H9 (cell line): Measurements from ENCODE around the gene MYL6B. TPM values are rescaled to one million over a fixed set of nuclear protein-coding genes. Genes with fewer than 3 reads are reported as not detected.

Source experiments
- DNase-seq: peaks from one replicate; pipeline ENCODE4 v3.0.0-alpha.2; 2017
- H2AFZ ChIP-seq: one replicate; pipeline ENCODE4 v1.6.1; 2013; ENCODE audit warnings: mild to moderate bottlenecking, low read length, control low read depth, moderate library complexity
- H2AK5ac ChIP-seq: 2 replicates; pipeline ENCODE4 v1.6.1; 2013; ENCODE audit warnings: low read length, control low read depth, mixed read lengths; ENCODE audit not compliant: insufficient read length
- H2BK120ac ChIP-seq: one replicate; pipeline ENCODE4 v1.6.1; 2013; ENCODE audit warnings: low read depth, mild to moderate bottlenecking, low read length, control low read depth, inconsistent platforms; ENCODE audit not compliant: poor library complexity, severe bottlenecking
- H2BK12ac ChIP-seq: 2 replicates; pipeline ENCODE4 v1.6.1; 2013; ENCODE audit warnings: low read length, control low read depth, mixed read lengths, low read depth; ENCODE audit not compliant: insufficient read length
- H2BK15ac ChIP-seq: 2 replicates; pipeline ENCODE4 v1.6.1; 2013; ENCODE audit warnings: low read depth, low read length, control low read depth
- H2BK20ac ChIP-seq: one replicate; pipeline ENCODE4 v1.6.1; 2013; ENCODE audit warnings: low read depth, mild to moderate bottlenecking, low read length, control low read depth, inconsistent platforms; ENCODE audit not compliant: poor library complexity, severe bottlenecking
- H2BK5ac ChIP-seq: 2 replicates; pipeline ENCODE4 v1.6.1; 2013; ENCODE audit warnings: low read length, control low read depth, mixed read lengths; ENCODE audit not compliant: insufficient read length
- H3K14ac ChIP-seq: 2 replicates; pipeline ENCODE4 v1.6.1; 2013; ENCODE audit warnings: low read length, control low read depth; ENCODE audit not compliant: insufficient read depth
- H3K18ac ChIP-seq: 2 replicates; pipeline ENCODE4 v1.6.1; 2013; ENCODE audit warnings: low read depth, mild to moderate bottlenecking, mixed read lengths, low read length, control low read depth; ENCODE audit not compliant: insufficient read length
- H3K23ac ChIP-seq: 2 replicates; pipeline ENCODE4 v1.6.1; 2013; ENCODE audit warnings: low read length, control low read depth, mixed read lengths, low read depth; ENCODE audit not compliant: insufficient read length
- H3K23me2 ChIP-seq: 2 replicates; pipeline ENCODE4 v1.6.1; 2013; ENCODE audit warnings: low read depth, mild to moderate bottlenecking, mixed read lengths, low read length, control low read depth; ENCODE audit not compliant: insufficient read length, poor library complexity, severe bottlenecking
- H3K27ac ChIP-seq: 2 replicates; pipeline ENCODE4 v1.5.1; 2013; ENCODE audit warnings: low read length, control low read depth, mixed read lengths, low read depth; ENCODE audit not compliant: insufficient read length
- H3K27me3 ChIP-seq: 2 replicates; pipeline ENCODE4 v1.6.1; 2013; ENCODE audit warnings: low read length, control low read depth, inconsistent platforms; ENCODE audit not compliant: insufficient read depth
- H3K4ac ChIP-seq: 2 replicates; pipeline ENCODE4 v1.6.1; 2013; ENCODE audit warnings: low read depth, mild to moderate bottlenecking, control low read depth, inconsistent platforms, low read length, moderate library complexity
- H3K4me1 ChIP-seq: 2 replicates; pipeline ENCODE4 v1.6.1; 2013; ENCODE audit warnings: low read length, control low read depth, inconsistent platforms; ENCODE audit not compliant: insufficient read depth
- H3K4me2 ChIP-seq: 2 replicates; pipeline ENCODE4 v1.6.1; 2013; ENCODE audit warnings: low read length, control low read depth, mixed read lengths; ENCODE audit not compliant: insufficient read length, insufficient read depth
- H3K56ac ChIP-seq: 2 replicates; pipeline ENCODE4 v1.6.1; 2013; ENCODE audit warnings: low read depth, mild to moderate bottlenecking, mixed read lengths, low read length, control low read depth; ENCODE audit not compliant: insufficient read length
- H3K79me1 ChIP-seq: 2 replicates; pipeline ENCODE4 v1.6.1; 2013; ENCODE audit warnings: low read depth, mild to moderate bottlenecking, moderate library complexity, low read length, control low read depth, inconsistent platforms; ENCODE audit not compliant: insufficient read depth, poor library complexity, severe bottlenecking
- H3K79me2 ChIP-seq: 2 replicates; pipeline ENCODE4 v1.6.1; 2013; ENCODE audit warnings: low read length, control low read depth, inconsistent platforms; ENCODE audit not compliant: insufficient read depth
- H3K9ac ChIP-seq: 2 replicates; pipeline ENCODE4 v1.6.1; 2013; ENCODE audit warnings: low read length, control low read depth, mixed read lengths; ENCODE audit not compliant: insufficient read length; ENCODE audit errors: extremely low read depth
- H3K9me3 ChIP-seq: one replicate; pipeline ENCODE4 v1.6.1; 2013; ENCODE audit warnings: low read depth, low read length, inconsistent platforms; ENCODE audit not compliant: control insufficient read depth
- H3T11ph ChIP-seq: one replicate; pipeline ENCODE4 v1.6.1; 2013; ENCODE audit warnings: mild to moderate bottlenecking, low read length, control low read depth, inconsistent platforms
- H4K20me1 ChIP-seq: one replicate; pipeline ENCODE4 v1.6.1; 2013; ENCODE audit not compliant: control insufficient read depth, insufficient read length, insufficient read depth
- H4K5ac ChIP-seq: 2 replicates; pipeline ENCODE4 v1.6.1; 2013; ENCODE audit warnings: low read depth, mild to moderate bottlenecking, mixed read lengths, low read length, control low read depth; ENCODE audit not compliant: insufficient read length
- H4K8ac ChIP-seq: replicated peaks from 2 replicates; pipeline ENCODE4 v1.6.1; 2013; ENCODE audit warnings: low read length, control low read depth, mixed read lengths, low read depth; ENCODE audit not compliant: insufficient read length
- H4K91ac ChIP-seq: 2 replicates; pipeline ENCODE4 v1.6.1; 2013; ENCODE audit warnings: low read depth, mild to moderate bottlenecking, moderate library complexity, mixed read lengths, low read length, control low read depth; ENCODE audit not compliant: insufficient read length
- H3K27ac Mint-ChIP-seq, 3 experiments: 2 replicates in 2 of 3; 3 replicates in 1 of 3; pipeline ENCODE4 v1.8.0; 2020 to 2021; ENCODE audit warnings: mixed read lengths in 3 of 3, mild to moderate bottlenecking in 1 of 3, moderate library complexity in 1 of 3
- H3K27me3 Mint-ChIP-seq: 2 replicates; pipeline ENCODE4 v1.8.0; 2021; ENCODE audit warnings: low read depth, mild to moderate bottlenecking, moderate library complexity, mixed read lengths
- H3K36me3 Mint-ChIP-seq, 3 experiments: 2 replicates in 2 of 3; 3 replicates in 1 of 3; pipeline ENCODE4 v1.8.0; 2020 to 2021; ENCODE audit warnings: low read depth in 3 of 3, mixed read lengths in 3 of 3; ENCODE audit not compliant: insufficient read depth in 1 of 3
- H3K4me1 Mint-ChIP-seq, 2 experiments: 2 replicates each; pipeline ENCODE4 v1.8.0; 2020; ENCODE audit warnings: mixed read lengths in 2 of 2
- H3K4me3 Mint-ChIP-seq, 2 experiments: 2 replicates in 1 of 2; 3 replicates in 1 of 2; pipeline ENCODE4 v1.8.0; 2020 to 2021; ENCODE audit warnings: mild to moderate bottlenecking in 2 of 2, mixed read lengths in 2 of 2, moderate library complexity in 1 of 2
- H3K9me3 Mint-ChIP-seq, 2 experiments: 2 replicates in 1 of 2; 3 replicates in 1 of 2; pipeline ENCODE4 v1.8.0; 2020; ENCODE audit warnings: mild to moderate bottlenecking in 2 of 2, mixed read lengths in 2 of 2, moderate library complexity in 1 of 2
- CTCF ChIP-seq: fragments of 200-600 bp; sonication (generic); conservative IDR thresholded peaks from 3 replicates; pipeline ENCODE4 v1.8.0; 2021; ENCODE audit warnings: antibody characterized with exemption, mild to moderate bottlenecking
- WGBS: extraction: QIAGEN DNeasy Blood & Tissue Kit; methylation state at CpG from one replicate; pipeline ENCODE4 v1.1.7; 2013; ENCODE audit warnings: missing lambda C conversion rate, low lambda C conversion rate, mixed read lengths; ENCODE audit not compliant: insufficient read length; ENCODE audit errors: extremely low coverage; 5-methylcytosine and 5-hydroxymethylcytosine counted together
- total RNA-seq: library from RNA; stranded (reverse); gene quantifications from 2 replicates; pipeline ENCODE4 v1.2.1, GENCODE V29; 2021

MYL6B gene
- total RNA-seq, 1 experiment from 2014 or later: 165 TPM

- Histone ChIP-seq H2BK12ac (no peak overlapping the region), H3K4ac (no peak overlapping the region), H3K79me1 (no peaks in the 10 kb centered on the region), H4K20me1 (no peaks in the 10 kb centered on the region), H3K9ac (no peak overlapping the region), H3K27me3 (no peaks in the 10 kb centered on the region), H3K18ac (no peak overlapping the region), H2BK120ac (no peak overlapping the region), H3K9me3 (no peaks in the 10 kb centered on the region), H2AFZ (no peak overlapping the region), H3K4me2 (no peak overlapping the region), H3K23ac (no peak overlapping the region), H2BK5ac (no peak overlapping the region), H2AK5ac (no peak overlapping the region), H2BK20ac (no peak overlapping the region), H3K79me2 (no peaks in the 10 kb centered on the region), H2BK15ac (no peak overlapping the region), H3T11ph (no peak overlapping the region), H3K4me1 (no peaks in the 10 kb centered on the region), H3K14ac (no peak overlapping the region), H3K56ac (no peak overlapping the region), H3K23me2 (no peaks in the 10 kb centered on the region), H3K27ac (no peak overlapping the region), H4K8ac (no peak overlapping the region), H4K91ac (no peak overlapping the region), H4K5ac (no peak overlapping the region)
- DNase-seq: no peak
- no peak overlapping the region; a peak in 1 of 7 replicates for H3K27ac Mint-ChIP-seq
- no CpG with 5 or more reads among the region's 1 CpG for WGBS
- H3K4me1 Mint-ChIP-seq: peaks cover 5 to 10% of the 10 kb centered on the region in 2 experiments
- H3K27me3 Mint-ChIP-seq: no peaks in the 10 kb centered on the region
- no peak overlapping the region for H3K4me3 Mint-ChIP-seq
- TF ChIP-seq CTCF: no peak
- H3K9me3 Mint-ChIP-seq: no peaks in the 10 kb centered on the region
- H3K36me3 Mint-ChIP-seq: peaks cover 12 to 35% (median 25%) of the 10 kb centered on the region in 3 experiments; a peak in 6 of 7 replicates
Measured at GRCh38 chr12:56202366-56202765, 50.0 kb downstream of the MYL6B start.
